Omental fat pad (tissue), 4 donors: ENCODE measurements around the gene BDKRB2. TPM values are rescaled to one million over a fixed set of nuclear protein-coding genes. Genes with fewer than 3 reads are reported as not detected.

Experiments
- ATAC-seq: fragments of 150-250 bp; one replicate; pipeline ENCODE4 v1.9.1; 2016; ENCODE audit warnings: mild to moderate bottlenecking, moderate library complexity; ENCODE audit not compliant: low FRiP score
- DNase-seq: peaks from one replicate; pipeline ENCODE4 v3.0.0-alpha.2; 2019; ENCODE audit warnings: low spot score
- CTCF ChIP-seq, 3 donors: fragments of 450-650 bp; IDR thresholded peaks; one replicate each; pipeline ENCODE4 v1.5.1; 2016 to 2017; ENCODE audit warnings: antibody characterized with exemption in 3 of 3, mild to moderate bottlenecking in 3 of 3, moderate library complexity in 2 of 3
- total RNA-seq, 4 donors: library from RNA; depleted of rRNA; stranded (reverse); fragments of >200 nt; gene quantifications; one replicate each; pipeline ENCODE4 v1.1.0, GENCODE V29; 2016

Gene BDKRB2
- total RNA-seq, 4 donors from 2014 or later: 4.0 to 28.0 (median 12.1) TPM

GRCh38 chr14:96161636-96162035 lies 43.0 kb upstream of the BDKRB2 start:
- TF ChIP-seq CTCF (IDR thresholded peaks at IDR 0.05): no peak

GRCh38 chr14:96162265-96162664 lies 42.4 kb upstream of the BDKRB2 start:
- no peak for TF ChIP-seq CTCF (IDR thresholded peaks at IDR 0.05)
- DNase-seq: no peak
- no peak for ATAC-seq

More at GRCh38 chr14:96161636-96162035, 43.0 kb upstream of the BDKRB2 start:
- ATAC-seq (no peak), DNase-seq (no peak)

GRCh38 chr14:96162741-96163140 lies 41.9 kb upstream of the BDKRB2 start:
- DNase-seq: no peak

GRCh38 chr14:96164861-96165490 lies 39.7 kb upstream of the BDKRB2 start:
- no peak for TF ChIP-seq CTCF (IDR thresholded peaks at IDR 0.05)
- no peak for ATAC-seq
- no peak for DNase-seq

More at GRCh38 chr14:96162741-96163140, 41.9 kb upstream of the BDKRB2 start:
- ATAC-seq: no peak
- no peak for TF ChIP-seq CTCF (IDR thresholded peaks at IDR 0.05)

GRCh38 chr14:96165493-96166436 lies 38.9 kb upstream of the BDKRB2 start:
- ATAC-seq: no peak
- no peak for DNase-seq
- TF ChIP-seq CTCF (IDR thresholded peaks at IDR 0.05): no peak

GRCh38 chr14:96166461-96167223 lies 38.0 kb upstream of the BDKRB2 start:
- TF ChIP-seq CTCF (IDR thresholded peaks at IDR 0.05): no peak
- no peak for ATAC-seq
- no peak for DNase-seq
